Endothelial cell of umbilical vein (primary cell): ENCODE measurements around the gene ATG14.

Experiments
- CTCF ChIP-seq, 2 donors: IDR thresholded peaks; 1 replicate in 1 of 2; 2 replicates in 1 of 2; pipeline ENCODE4 v1.5.1; 2011; ENCODE audit warnings: low read length in 2 of 2, mild to moderate bottlenecking in 2 of 2, moderate library complexity in 2 of 2, control low read depth in 1 of 2, inconsistent platforms in 1 of 2, low read depth in 1 of 2; ENCODE audit not compliant: insufficient read depth in 1 of 2; ENCODE audit errors: extremely low read depth in 1 of 2
- EZH2 ChIP-seq: IDR thresholded peaks from 2 replicates; pipeline ENCODE4 v1.6.1; 2012; ENCODE audit warnings: borderline replicate concordance, low read depth, mild to moderate bottlenecking, moderate library complexity, low read length, inconsistent platforms; ENCODE audit not compliant: severe bottlenecking
- GATA2 ChIP-seq: IDR thresholded peaks from 2 replicates; pipeline ENCODE4 v1.7.0; 2011; ENCODE audit warnings: low read depth, mild to moderate bottlenecking, moderate library complexity, mixed read lengths, low read length; ENCODE audit not compliant: insufficient read length, insufficient read depth
- JUN ChIP-seq: IDR thresholded peaks from 2 replicates; pipeline ENCODE4 v1.6.1; 2011; ENCODE audit warnings: borderline replicate concordance, low read depth; ENCODE audit not compliant: insufficient read length, insufficient read depth
- POLR2A ChIP-seq: IDR thresholded peaks from 2 replicates; pipeline ENCODE4 v1.6.1; 2012; ENCODE audit warnings: low read depth, mild to moderate bottlenecking, control low read depth, low read length
- POLR2AphosphoS5 ChIP-seq: IDR thresholded peaks from 2 replicates; pipeline ENCODE4 v1.6.1; 2012; ENCODE audit warnings: low read depth, mild to moderate bottlenecking, control low read depth, low read length, moderate library complexity; ENCODE audit not compliant: insufficient read depth

- TF ChIP-seq POLR2AphosphoS5 (no peak), EZH2 (no peak), CTCF (IDR thresholded peaks at IDR 0.05; ENCODE audit: extremely low read depth in 1 of 2, insufficient read depth in 1 of 2, low read depth in 1 of 2, low read length in 2 of 2) (no peak), POLR2A (no peak), GATA2 (no peak), JUN (no peak)
These were observed 62.1 kb downstream of the ATG14 start for GRCh38 chr14:55349565-55349964.
